COLO668 (cell line): ENCODE data around the gene GALNT18.
A peak's percentile ranks its signal among the peaks of the same experiment; 100 is the strongest.

ENCODE experiments used
- DNase-seq: peaks from one replicate; lab custom pipeline; 2025; ENCODE audit not compliant: unreplicated experiment; lab: John Stamatoyannopoulos, UW

Gene GALNT18

GRCh38 chr11:11502263-11502861 lies 119.4 kb downstream of the GALNT18 start:
- peak; percentile 45 for DNase-seq

GRCh38 chr11:11501546-11502262 lies 120.1 kb downstream of the GALNT18 start:
- DNase-seq: peak; percentile 45

GRCh38 chr11:11500744-11501487 lies 120.9 kb downstream of the GALNT18 start:
- peak; percentile 62 for DNase-seq

GRCh38 chr11:11499300-11499699 lies 122.5 kb downstream of the GALNT18 start:
- DNase-seq: no peak

- no peak for DNase-seq
These were observed 123.6 kb downstream of the GALNT18 start for GRCh38 chr11:11498195-11498594.

- DNase-seq: no peak
These were observed 124.9 kb downstream of the GALNT18 start for GRCh38 chr11:11496879-11497278.

GRCh38 chr11:11494348-11494747 lies 127.5 kb downstream of the GALNT18 start:
- no peak for DNase-seq

GRCh38 chr11:11493698-11494097 lies 128.1 kb downstream of the GALNT18 start:
- DNase-seq: no peak

GRCh38 chr11:11491589-11491988 lies 130.2 kb downstream of the GALNT18 start:
- DNase-seq: no peak

- DNase-seq: no peak
These were observed 130.8 kb downstream of the GALNT18 start for GRCh38 chr11:11491014-11491413.

- no peak for DNase-seq
These were observed 135.4 kb downstream of the GALNT18 start for GRCh38 chr11:11486423-11486822.

GRCh38 chr11:11486002-11486401 lies 135.8 kb downstream of the GALNT18 start:
- DNase-seq: no peak

GRCh38 chr11:11483627-11484026 lies 138.2 kb downstream of the GALNT18 start:
- no peak for DNase-seq

GRCh38 chr11:11482730-11483129 lies 139.1 kb downstream of the GALNT18 start:
- no peak for DNase-seq

- DNase-seq: no peak
These were observed 140.4 kb downstream of the GALNT18 start for GRCh38 chr11:11481371-11481770.

- DNase-seq: no peak
These were observed 140.8 kb downstream of the GALNT18 start for GRCh38 chr11:11480971-11481370.

GRCh38 chr11:11478687-11479086 lies 143.1 kb downstream of the GALNT18 start:
- no peak for DNase-seq

- no peak for DNase-seq
These were observed 143.9 kb downstream of the GALNT18 start for GRCh38 chr11:11477695-11478420.

- DNase-seq: no peak
These were observed 144.7 kb downstream of the GALNT18 start for GRCh38 chr11:11476971-11477645.

GRCh38 chr11:11476499-11476898 lies 145.3 kb downstream of the GALNT18 start:
- no peak for DNase-seq

GRCh38 chr11:11472106-11472505 lies 149.7 kb downstream of the GALNT18 start:
- no peak for DNase-seq
